H1 (cell line): ENCODE results near the gene ALPK3. TPM values are rescaled to one million over a fixed set of nuclear protein-coding genes. Genes with fewer than 3 reads are reported as not detected.

Experiments used
- SIN3A ChIP-seq, 2 experiments: IDR thresholded peaks in 1 of 2; conservative IDR thresholded peaks in 1 of 2; 2 replicates each; pipeline ENCODE4 v1.6.1; 2011 to 2012; ENCODE audit warnings: low read length in 2 of 2, improper control_type of control experiment in 1 of 2, low read depth in 1 of 2, mild to moderate bottlenecking in 1 of 2
- SUZ12 ChIP-seq: fragments of 200-600 bp; sonication (generic); IDR thresholded peaks from 2 replicates; pipeline ENCODE4 v1.6.1; 2012; ENCODE audit warnings: mild to moderate bottlenecking, inconsistent platforms, low read length, moderate library complexity, mixed read lengths
- polyA plus RNA-seq, 7 experiments: library from polyadenylated mRNA; depleted of rRNA in 3 of 7; stranded (reverse) in 5 of 7; unstranded in 2 of 7; fragments of >200 nt in 5 of 7; fragments of 200-250 nt in 2 of 7; gene quantifications; 1 replicate in 5 of 7; 2 replicates in 1 of 7; 4 replicates in 1 of 7; pipeline versions ENCODE4 v1.2.1 to v1.2.3, GENCODE V29; 2011 to 2013; ENCODE audit warnings: missing spikeins in 2 of 7, mixed read lengths in 2 of 7
- total RNA-seq: library from RNA; stranded (reverse); fragmentation: NEBNext Ultra II Directional; extraction: Animal tissue kit (Norgen Biotek cat#: 25700); gene quantifications from 2 replicates; pipeline ENCODE4 v1.2.1, GENCODE V29; 2021
- TF ChIP-seq, protein P1 (sequence below): fragments of 300-600 bp; sonication (generic); IDR thresholded peaks from 2 replicates; pipeline ENCODE4 v1.7.1; 2012; ENCODE audit warnings: low read length, moderate library complexity, mild to moderate bottlenecking, inconsistent platforms; ENCODE audit not compliant: insufficient replicate concordance

ALPK3 gene
- total and polyA plus RNA-seq, 2 of the 8 experiments (the other 6 are each of a cell fraction or from before 2014, with no cell fraction given): 4.4 to 19.2 TPM

DNA sequence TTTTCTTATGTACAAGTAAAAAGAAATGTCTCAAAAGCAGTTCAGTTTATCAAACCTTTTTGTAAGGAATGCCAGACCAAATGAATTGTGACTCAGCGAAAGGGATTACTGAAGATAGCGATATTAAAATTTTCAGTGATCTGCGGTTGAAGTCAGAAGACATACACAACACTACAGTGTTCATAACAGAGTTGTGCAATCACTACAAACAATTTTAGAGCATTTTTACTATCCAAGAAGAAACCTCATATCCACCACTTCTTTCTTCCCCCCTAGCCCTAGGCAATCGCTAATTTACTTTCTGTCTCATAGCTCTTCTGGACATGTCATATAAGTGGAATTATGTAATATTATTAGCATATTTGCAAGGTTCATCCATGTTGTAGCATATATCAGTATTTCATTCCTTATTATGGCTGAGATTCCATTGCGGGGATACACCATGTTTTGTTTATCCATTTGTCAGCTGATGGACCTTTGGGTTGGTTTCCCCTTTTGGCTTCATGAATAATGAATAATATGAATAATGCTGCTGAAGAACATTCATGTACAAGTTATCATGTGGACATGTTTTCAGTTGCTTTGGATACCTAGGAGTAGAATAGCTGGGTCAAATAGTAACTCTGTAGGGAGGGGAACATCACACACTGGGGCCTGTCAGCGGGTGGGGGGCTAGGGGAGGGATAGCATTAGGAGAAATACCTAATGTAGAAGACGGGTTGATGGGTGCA lies 23.6 kb upstream of the ALPK3 start (continued):
- TF ChIP-seq SIN3A (conservative IDR thresholded peaks at IDR 0.05 in 1 of 2, IDR thresholded peaks at IDR 0.05 in 1 of 2; ENCODE audit: low read depth in 1 of 2, low read length in 2 of 2) (no peak), SUZ12 (no peak)
- TF ChIP-seq, protein P1, sequence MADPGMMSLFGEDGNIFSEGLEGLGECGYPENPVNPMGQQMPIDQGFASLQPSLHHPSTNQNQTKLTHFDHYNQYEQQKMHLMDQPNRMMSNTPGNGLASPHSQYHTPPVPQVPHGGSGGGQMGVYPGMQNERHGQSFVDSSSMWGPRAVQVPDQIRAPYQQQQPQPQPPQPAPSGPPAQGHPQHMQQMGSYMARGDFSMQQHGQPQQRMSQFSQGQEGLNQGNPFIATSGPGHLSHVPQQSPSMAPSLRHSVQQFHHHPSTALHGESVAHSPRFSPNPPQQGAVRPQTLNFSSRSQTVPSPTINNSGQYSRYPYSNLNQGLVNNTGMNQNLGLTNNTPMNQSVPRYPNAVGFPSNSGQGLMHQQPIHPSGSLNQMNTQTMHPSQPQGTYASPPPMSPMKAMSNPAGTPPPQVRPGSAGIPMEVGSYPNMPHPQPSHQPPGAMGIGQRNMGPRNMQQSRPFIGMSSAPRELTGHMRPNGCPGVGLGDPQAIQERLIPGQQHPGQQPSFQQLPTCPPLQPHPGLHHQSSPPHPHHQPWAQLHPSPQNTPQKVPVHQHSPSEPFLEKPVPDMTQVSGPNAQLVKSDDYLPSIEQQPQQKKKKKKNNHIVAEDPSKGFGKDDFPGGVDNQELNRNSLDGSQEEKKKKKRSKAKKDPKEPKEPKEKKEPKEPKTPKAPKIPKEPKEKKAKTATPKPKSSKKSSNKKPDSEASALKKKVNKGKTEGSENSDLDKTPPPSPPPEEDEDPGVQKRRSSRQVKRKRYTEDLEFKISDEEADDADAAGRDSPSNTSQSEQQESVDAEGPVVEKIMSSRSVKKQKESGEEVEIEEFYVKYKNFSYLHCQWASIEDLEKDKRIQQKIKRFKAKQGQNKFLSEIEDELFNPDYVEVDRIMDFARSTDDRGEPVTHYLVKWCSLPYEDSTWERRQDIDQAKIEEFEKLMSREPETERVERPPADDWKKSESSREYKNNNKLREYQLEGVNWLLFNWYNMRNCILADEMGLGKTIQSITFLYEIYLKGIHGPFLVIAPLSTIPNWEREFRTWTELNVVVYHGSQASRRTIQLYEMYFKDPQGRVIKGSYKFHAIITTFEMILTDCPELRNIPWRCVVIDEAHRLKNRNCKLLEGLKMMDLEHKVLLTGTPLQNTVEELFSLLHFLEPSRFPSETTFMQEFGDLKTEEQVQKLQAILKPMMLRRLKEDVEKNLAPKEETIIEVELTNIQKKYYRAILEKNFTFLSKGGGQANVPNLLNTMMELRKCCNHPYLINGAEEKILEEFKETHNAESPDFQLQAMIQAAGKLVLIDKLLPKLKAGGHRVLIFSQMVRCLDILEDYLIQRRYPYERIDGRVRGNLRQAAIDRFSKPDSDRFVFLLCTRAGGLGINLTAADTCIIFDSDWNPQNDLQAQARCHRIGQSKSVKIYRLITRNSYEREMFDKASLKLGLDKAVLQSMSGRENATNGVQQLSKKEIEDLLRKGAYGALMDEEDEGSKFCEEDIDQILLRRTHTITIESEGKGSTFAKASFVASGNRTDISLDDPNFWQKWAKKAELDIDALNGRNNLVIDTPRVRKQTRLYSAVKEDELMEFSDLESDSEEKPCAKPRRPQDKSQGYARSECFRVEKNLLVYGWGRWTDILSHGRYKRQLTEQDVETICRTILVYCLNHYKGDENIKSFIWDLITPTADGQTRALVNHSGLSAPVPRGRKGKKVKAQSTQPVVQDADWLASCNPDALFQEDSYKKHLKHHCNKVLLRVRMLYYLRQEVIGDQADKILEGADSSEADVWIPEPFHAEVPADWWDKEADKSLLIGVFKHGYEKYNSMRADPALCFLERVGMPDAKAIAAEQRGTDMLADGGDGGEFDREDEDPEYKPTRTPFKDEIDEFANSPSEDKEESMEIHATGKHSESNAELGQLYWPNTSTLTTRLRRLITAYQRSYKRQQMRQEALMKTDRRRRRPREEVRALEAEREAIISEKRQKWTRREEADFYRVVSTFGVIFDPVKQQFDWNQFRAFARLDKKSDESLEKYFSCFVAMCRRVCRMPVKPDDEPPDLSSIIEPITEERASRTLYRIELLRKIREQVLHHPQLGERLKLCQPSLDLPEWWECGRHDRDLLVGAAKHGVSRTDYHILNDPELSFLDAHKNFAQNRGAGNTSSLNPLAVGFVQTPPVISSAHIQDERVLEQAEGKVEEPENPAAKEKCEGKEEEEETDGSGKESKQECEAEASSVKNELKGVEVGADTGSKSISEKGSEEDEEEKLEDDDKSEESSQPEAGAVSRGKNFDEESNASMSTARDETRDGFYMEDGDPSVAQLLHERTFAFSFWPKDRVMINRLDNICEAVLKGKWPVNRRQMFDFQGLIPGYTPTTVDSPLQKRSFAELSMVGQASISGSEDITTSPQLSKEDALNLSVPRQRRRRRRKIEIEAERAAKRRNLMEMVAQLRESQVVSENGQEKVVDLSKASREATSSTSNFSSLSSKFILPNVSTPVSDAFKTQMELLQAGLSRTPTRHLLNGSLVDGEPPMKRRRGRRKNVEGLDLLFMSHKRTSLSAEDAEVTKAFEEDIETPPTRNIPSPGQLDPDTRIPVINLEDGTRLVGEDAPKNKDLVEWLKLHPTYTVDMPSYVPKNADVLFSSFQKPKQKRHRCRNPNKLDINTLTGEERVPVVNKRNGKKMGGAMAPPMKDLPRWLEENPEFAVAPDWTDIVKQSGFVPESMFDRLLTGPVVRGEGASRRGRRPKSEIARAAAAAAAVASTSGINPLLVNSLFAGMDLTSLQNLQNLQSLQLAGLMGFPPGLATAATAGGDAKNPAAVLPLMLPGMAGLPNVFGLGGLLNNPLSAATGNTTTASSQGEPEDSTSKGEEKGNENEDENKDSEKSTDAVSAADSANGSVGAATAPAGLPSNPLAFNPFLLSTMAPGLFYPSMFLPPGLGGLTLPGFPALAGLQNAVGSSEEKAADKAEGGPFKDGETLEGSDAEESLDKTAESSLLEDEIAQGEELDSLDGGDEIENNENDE: no peak
